HuH-7 (cell line): Measurements from ENCODE around the gene PPP2R5C.

Experiments
- DNase-seq: peaks from one replicate; pipeline ENCODE4 v3.0.0; 2011; ENCODE audit warnings: low spot score

Gene PPP2R5C

DNA sequence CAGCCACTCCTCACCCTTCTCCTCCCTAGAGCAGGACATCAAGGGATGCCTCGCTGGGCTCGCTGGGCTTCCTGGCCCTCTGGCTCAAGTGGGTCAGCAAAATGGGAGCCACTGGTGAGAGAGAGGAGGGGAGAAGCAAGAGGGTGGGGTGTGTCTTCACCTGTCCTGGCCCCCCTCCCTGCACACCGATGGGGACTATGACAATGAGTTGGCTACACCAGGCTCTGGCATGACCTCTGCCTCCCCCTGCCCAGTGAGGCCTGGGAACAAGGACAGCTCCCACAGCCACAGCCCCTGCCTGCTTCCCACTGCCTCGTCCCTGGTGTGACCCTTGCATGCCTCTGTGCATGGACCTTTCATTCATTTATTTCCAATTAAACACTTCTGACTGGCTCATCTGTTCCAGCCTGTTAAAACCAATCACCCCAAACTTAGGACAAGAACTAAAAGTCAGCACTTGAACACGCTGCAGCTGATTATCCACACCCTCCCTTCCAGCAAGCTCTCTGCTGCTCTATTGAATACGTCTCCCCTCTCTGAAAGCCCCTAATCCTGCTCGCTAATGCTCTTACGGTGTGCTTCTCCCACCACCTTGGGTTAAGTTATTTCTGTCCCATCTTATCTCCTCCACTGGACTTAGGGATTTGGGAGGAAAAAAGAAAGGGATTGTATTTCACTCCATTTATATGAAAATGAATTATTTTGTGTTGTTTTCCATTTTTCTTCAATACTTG, 5.8 kb upstream of the PPP2R5C start:
- no peak for DNase-seq

GRCh38 chr14:101757064-101757838, 4.3 kb upstream of the PPP2R5C start:
- DNase-seq = no peak

DNA sequence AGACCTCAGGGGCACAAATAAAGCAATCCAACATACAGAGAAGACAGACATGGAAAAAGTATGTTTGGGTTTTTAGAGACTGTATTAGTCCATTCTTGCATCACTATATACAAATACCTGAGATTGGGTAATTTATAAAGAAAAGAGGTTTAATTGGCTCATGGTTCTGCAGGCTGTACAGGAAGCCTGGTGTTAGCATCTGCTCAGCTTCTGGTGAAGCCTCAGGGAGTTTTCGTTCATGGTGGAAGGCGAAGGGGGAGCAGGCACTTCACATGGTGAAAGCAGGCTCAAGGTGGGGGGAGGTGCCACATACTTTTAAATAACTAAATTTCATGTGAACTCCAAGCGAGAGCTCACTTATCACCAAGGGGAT, 3.7 kb upstream of the PPP2R5C start:
- no peak for DNase-seq

DNA sequence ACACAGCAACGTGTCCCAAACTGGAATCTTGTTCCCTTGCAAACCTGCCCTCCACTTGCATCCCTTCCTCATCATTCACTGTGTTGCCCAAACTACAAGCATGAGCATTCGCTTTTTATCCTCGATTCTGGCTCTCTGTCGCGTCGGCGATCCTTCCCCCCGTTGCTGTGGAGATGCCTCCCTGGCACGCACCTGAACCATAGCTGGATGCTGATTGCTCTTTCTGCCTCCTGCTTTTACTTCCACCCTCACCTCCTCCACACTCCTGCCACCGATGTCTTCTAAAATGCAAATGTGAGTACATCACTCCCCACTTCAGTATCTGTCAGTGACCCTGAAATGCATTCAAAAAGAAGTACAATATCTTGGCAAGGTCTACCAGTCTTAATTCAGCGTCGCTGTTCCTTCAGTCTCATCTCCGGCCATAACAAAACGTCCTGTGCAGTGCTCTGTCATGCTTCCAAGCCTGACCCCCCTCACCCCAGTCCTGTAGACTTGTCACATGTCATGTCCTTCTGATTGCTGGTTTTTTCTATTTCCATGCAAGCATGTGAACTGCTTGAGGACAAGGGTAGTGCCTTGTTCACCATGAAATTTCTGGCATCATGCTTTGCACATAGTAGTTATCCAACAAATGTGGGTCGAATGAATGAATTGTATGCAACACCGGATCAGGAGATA, 2.5 kb upstream of the PPP2R5C start:
- no peak for DNase-seq

- peak; percentile 79 for DNase-seq
Observed at GRCh38 chr14:101760138-101761011, 1.1 kb upstream of the PPP2R5C start.

DNA sequence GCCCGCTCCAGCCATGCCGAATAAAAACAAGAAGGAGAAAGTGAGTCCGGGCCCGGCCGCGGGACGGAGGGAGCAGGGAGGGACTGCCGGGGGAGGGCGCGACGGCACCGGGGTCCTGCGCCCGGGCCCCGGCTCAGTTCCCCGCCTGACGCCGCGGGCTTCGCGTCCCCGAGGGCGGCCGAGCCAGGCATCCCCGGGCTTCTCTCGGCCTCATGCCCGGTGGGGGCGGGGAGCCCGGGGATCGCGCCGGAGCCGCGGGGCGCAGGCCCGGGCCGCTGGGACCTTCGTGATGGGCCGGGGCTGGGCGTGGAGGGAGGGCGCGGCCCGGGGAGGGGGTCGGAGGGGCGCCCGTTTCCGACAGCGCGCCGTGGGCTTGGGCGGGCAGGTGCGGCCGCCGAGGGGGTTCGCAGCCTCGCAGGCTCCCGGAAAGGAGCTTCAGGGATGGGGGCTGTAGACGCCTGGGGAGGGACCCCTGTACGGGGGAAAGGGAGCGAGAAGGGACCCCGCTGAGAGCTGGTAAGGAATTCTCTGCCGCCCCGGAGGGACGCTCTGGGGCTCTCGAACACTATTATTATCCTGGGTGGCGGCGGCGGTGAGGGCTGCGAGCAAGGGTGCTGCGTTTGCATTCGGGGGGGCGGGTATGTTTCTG, 496 bp downstream of the PPP2R5C start:
- DNase-seq = peak; percentile 41

DNA sequence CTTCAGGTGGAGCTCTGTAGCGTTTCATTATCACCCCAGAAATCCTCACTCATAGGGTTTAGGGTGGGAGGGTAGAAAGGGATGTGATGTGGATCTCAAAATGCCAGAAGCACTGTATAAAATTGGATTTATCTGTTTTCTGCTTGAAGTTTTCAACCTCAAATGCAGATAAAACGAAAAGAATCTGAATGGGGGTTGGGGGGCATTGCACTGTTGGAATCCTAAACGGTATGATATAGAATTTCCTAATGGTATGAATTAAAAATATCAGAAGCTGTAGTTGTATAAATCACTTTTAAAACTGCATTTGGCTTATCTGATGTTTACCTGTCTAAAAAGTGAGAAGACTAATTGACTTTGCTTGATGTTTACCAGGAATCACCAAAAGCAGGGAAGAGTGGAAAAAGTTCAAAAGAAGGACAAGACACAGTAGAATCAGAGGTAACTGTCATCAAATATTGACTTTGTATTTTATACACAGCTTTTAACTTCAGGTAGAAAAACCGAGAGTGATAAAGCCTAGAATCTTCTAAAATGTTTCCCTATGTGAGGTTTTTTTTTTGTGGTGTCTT, 1.1 kb downstream of the PPP2R5C start:
- no peak for DNase-seq

- no peak for DNase-seq
Observed at GRCh38 chr14:101763941-101764709, 2.6 kb downstream of the PPP2R5C start.

DNA sequence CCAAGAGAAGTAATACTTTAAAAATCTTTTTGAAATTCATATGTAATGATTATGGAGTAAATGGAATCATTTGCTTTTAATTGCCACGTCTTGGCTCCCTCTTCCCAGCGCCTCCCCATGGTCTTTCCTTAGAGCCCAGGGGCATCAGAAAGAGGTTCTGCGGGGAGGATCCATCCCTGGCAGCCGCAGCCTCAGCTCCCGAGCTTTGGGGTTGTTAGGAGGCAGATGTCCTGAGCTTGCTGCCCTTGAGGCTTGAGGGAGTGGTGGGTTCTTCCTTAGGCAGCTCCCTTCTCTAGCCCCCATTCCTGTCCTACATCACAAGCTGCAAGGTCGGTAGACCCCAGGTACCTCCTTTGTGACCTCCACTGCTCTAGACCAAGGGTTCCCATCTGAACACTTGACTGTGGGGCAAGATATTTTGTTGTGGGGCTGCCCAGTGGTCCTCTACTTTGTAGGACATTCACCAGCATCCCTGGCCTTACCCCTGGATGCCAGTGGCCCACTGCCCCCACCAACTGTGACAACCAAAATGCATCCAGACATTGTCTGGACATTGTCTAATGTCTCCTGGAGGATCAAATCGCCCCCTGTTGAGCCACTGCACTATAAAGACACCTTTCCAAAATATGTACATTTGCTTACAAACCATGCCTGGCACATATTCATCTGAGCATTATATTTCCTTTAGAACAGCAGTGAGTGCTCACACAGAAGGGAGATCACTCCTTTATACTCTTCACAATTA, 6.3 kb downstream of the PPP2R5C start:
- no peak for DNase-seq

DNA sequence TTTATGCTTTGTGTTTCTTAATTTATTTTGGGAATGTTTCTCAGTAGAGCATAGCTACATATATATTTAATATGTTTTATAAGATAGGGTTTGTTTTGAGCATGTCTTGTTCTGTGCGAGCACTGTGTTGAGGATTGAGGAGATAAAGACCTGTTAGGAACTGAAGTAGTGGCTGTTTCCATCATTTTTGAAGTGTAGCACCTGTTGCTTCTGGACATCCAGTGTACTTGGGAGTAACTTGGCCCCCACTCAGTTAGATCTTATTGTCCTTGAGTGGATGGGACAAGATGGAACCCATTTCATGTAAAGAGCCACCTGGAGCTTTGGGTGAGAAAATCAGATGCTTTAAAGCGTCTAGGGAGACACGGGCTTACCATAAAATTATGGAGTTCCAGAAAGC, 8.7 kb downstream of the PPP2R5C start:
- DNase-seq = no peak

GRCh38 chr14:101772770-101773169, 11.3 kb downstream of the PPP2R5C start:
- no peak for DNase-seq

DNA sequence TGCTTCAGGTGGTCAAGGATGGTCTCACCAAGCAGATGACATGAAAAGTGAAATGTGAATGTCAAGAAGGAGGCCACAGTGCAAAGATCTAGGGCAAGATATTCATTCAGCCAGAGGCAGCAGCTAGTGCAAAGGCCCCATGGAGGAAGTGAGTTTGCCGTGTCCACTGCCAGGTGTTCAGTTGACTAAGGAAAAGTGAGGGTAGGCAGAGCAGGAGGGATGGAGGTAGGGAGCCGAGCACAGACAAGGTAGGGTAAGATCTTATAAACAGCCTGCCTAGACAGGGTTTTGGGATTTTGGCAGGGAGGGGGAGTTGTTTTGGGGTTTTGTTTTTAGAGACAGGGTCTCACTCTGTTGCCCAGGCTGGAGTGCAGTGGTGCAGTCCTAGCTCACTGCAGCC, 11.9 kb downstream of the PPP2R5C start:
- DNase-seq = no peak

- no peak for DNase-seq
Observed at GRCh38 chr14:101774006-101774795, 12.7 kb downstream of the PPP2R5C start.

DNA sequence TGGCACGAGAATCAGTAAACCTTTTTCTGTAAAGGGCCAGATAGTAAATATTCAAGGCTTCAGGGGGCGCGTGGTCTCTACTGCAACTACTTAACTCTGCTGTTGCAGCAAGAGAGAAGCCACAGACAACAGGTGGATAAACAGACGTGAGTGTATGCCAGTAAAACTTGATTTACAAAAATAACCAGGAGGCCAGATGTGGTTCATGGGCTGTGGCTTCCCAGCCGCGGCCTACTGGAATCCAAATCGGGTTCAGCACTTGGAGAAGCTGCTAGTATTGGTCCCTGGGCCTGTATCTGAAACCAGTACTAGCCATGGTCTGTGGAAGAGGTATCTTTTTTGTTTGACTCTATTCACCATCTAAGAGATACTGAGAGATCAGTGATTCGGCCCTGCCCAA, 13.3 kb downstream of the PPP2R5C start:
- DNase-seq = no peak

GRCh38 chr14:101775826-101776225, 14.3 kb downstream of the PPP2R5C start:
- no peak for DNase-seq

DNA sequence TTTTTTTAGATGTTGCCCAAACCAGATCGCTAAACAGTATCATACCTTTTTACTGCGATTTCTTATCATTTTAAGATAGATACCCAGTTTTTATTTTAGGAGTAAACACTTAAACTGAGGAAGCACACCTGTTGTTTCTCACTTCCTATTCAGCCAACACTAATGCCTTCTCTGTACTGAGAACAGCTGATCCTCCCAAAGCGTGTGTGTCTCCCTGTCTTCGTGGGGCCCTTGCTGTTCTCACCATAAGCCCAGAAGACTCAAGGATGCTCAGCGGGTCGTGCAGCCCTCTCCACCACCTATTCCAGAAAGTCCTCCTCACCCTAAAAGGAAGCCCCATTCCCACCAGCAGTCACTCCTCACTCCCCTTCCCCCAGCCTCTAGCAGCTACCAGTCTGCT, 14.8 kb downstream of the PPP2R5C start:
- DNase-seq = no peak

- no peak for DNase-seq
Observed at GRCh38 chr14:101780390-101780789, 18.9 kb downstream of the PPP2R5C start.

DNA sequence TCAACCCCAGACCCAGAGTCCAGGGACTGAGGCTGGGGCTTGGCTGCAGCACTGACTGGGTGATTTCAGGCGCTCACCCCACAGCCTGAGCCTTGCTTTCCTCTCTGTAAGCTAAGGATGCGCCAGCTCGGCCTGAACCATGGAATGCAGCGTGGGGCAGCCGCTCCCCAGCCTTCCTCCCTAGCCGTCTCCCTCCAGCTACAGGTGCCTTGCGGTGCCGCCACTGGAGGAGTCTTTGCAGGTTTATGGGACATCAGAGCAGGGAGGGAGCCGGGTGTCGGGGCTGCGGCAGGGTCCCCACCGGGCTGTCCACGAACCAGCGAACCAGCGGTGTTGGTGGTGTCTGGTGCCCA, 19.4 kb downstream of the PPP2R5C start:
- DNase-seq = no peak
